ENCODE results near the gene MAPK8IP3.

Gene MAPK8IP3

GRCh38 chr16:1776991-1777374 is 71.0 kb downstream of the MAPK8IP3 start:
- no peaks in the 10 kb centered on the region for H4K20me1 ChIP-seq (ENCODE audit: control insufficient read depth, insufficient read depth, low read depth, low read length)
- peaks cover 50% of the 10 kb centered on the region for H3K36me3 ChIP-seq (ENCODE audit: control insufficient read depth, low read length)
- peaks cover 6% of the 10 kb centered on the region; the same call in 1 of the 2 replicates for H3F3A ChIP-seq (ENCODE audit: control insufficient read depth, insufficient read depth)
- H3K27me3 ChIP-seq (ENCODE audit: control insufficient read depth, low read length) = no peaks in the 10 kb centered on the region
- no peaks in the 10 kb centered on the region for H3K9me2 ChIP-seq (replicated peaks; ENCODE audit: control insufficient read depth, low read length)
- H3K27ac ChIP-seq (ENCODE audit: low read depth, low read length) = no peak overlapping the region
- peaks cover 21% of the 10 kb centered on the region for H3K4me1 ChIP-seq (ENCODE audit: control insufficient read depth, low read length)
- TF ChIP-seq EZH2phosphoT487 (IDR thresholded peaks at IDR 0.05; ENCODE audit: borderline replicate concordance, low read length) (no peak), CTCF (IDR thresholded peaks at IDR 0.05; ENCODE audit: low read depth, low read length, poor library complexity, severe bottlenecking) (no peak)
- H3K9me3 ChIP-seq (ENCODE audit: control insufficient read depth, insufficient read depth, low read length) = no peaks in the 10 kb centered on the region
- peaks cover 46% of the 10 kb centered on the region for H3K79me2 ChIP-seq (ENCODE audit: control insufficient read depth, low read length)
- H3K4me3 ChIP-seq (ENCODE audit: low read length) = no peak overlapping the region
- no peak overlapping the region for H3K4me2 ChIP-seq (ENCODE audit: low read length)

GRCh38 chr16:1777375-1778199 is 71.6 kb downstream of the MAPK8IP3 start:
- Histone ChIP-seq H3K4me3 (ENCODE audit: low read length) (no peak overlapping the region), H3K27me3 (ENCODE audit: control insufficient read depth, low read length) (no peaks in the 10 kb centered on the region), H3F3A (ENCODE audit: control insufficient read depth, insufficient read depth) (no peaks in the 10 kb centered on the region; the same call in 1 of the 2 replicates), H3K9me2 (replicated peaks; ENCODE audit: control insufficient read depth, low read length) (no peaks in the 10 kb centered on the region), H4K20me1 (ENCODE audit: control insufficient read depth, insufficient read depth, low read depth, low read length) (no peaks in the 10 kb centered on the region), H3K4me2 (ENCODE audit: low read length) (no peak overlapping the region), H3K36me3 (ENCODE audit: control insufficient read depth, low read length) (peaks cover 44% of the 10 kb centered on the region), H3K4me1 (ENCODE audit: control insufficient read depth, low read length) (peaks cover 21% of the 10 kb centered on the region), H3K79me2 (ENCODE audit: control insufficient read depth, low read length) (peaks cover 42% of the 10 kb centered on the region), H3K27ac (ENCODE audit: low read depth, low read length) (no peak overlapping the region), H3K9me3 (ENCODE audit: control insufficient read depth, insufficient read depth, low read length) (no peaks in the 10 kb centered on the region)
- no peak for TF ChIP-seq EZH2phosphoT487 (IDR thresholded peaks at IDR 0.05; ENCODE audit: borderline replicate concordance, low read length)
- TF ChIP-seq CTCF (IDR thresholded peaks at IDR 0.05; ENCODE audit: low read depth, low read length, poor library complexity, severe bottlenecking) = no peak

- Histone ChIP-seq H3F3A (ENCODE audit: control insufficient read depth, insufficient read depth) (no peaks in the 10 kb centered on the region), H3K27ac (ENCODE audit: low read depth, low read length) (no peak overlapping the region), H3K36me3 (ENCODE audit: control insufficient read depth, low read length) (peaks cover 41% of the 10 kb centered on the region), H3K9me3 (ENCODE audit: control insufficient read depth, insufficient read depth, low read length) (no peaks in the 10 kb centered on the region), H3K4me3 (ENCODE audit: low read length) (no peak overlapping the region), H3K4me2 (ENCODE audit: low read length) (no peak overlapping the region), H3K27me3 (ENCODE audit: control insufficient read depth, low read length) (no peaks in the 10 kb centered on the region), H4K20me1 (ENCODE audit: control insufficient read depth, insufficient read depth, low read depth, low read length) (no peaks in the 10 kb centered on the region), H3K79me2 (ENCODE audit: control insufficient read depth, low read length) (peaks cover 39% of the 10 kb centered on the region), H3K4me1 (ENCODE audit: control insufficient read depth, low read length) (peaks cover 21% of the 10 kb centered on the region), H3K9me2 (replicated peaks; ENCODE audit: control insufficient read depth, low read length) (no peaks in the 10 kb centered on the region)
- TF ChIP-seq EZH2phosphoT487 (IDR thresholded peaks at IDR 0.05; ENCODE audit: borderline replicate concordance, low read length) (no peak), CTCF (IDR thresholded peaks at IDR 0.05; ENCODE audit: low read depth, low read length, poor library complexity, severe bottlenecking) (no peak)
Measured at GRCh38 chr16:1778200-1779179, 72.5 kb downstream of the MAPK8IP3 start.

All from DOHH2 (cell line).